Posterior vena cava (tissue), 2 donors: ENCODE results near the gene PHACTR1. TPM values are rescaled to one million over a fixed set of nuclear protein-coding genes. Genes with fewer than 3 reads are reported as not detected.

Experiments used
- DNase-seq: peaks from one replicate; pipeline ENCODE4 v3.0.0-alpha.2; 2020; ENCODE audit warnings: low spot score
- intact Hi-C, 2 donors: fragments of 100-400 bp; cut with DNase I; formaldehyde crosslinking; loops; one replicate each; pipeline versions ENCODE4 v1.14.1 to v1.14.2; 2022 to 2023
- total RNA-seq, 2 donors: library from RNA; stranded (reverse); fragmentation: NEBNext Ultra II Directional; extraction: Animal tissue kit (Norgen Biotek cat#: 25700); gene quantifications; one replicate each; pipeline ENCODE4 v1.2.1, GENCODE V29; 2021
- donor health status: DM: yes; HTN: yes; CAD: no.
- donor health status: DM: yes; HTN: yes; CAD: no.

The PHACTR1 gene
- total RNA-seq, 2 donors from 2014 or later = 6.6 to 9.0 TPM

GRCh38 chr6:13250703-13251102 is 534.1 kb downstream of the PHACTR1 start:
- DNase-seq = no peak
- intact Hi-C loops = no loop called here

GRCh38 chr6:13251242-13251641 is 534.7 kb downstream of the PHACTR1 start:
- intact Hi-C loops = no loop called here
- DNase-seq = no peak

- DNase-seq = no peak
- intact Hi-C loops = no loop called here
Measured at GRCh38 chr6:13252790-13253189, 536.2 kb downstream of the PHACTR1 start.

- intact Hi-C loops = no loop called here
- DNase-seq = no peak
Measured at GRCh38 chr6:13253272-13253671, 536.7 kb downstream of the PHACTR1 start.

- intact Hi-C loops = no loop called here
- no peak for DNase-seq
Measured at GRCh38 chr6:13256266-13257001, 539.9 kb downstream of the PHACTR1 start.

GRCh38 chr6:13259393-13259792 is 542.8 kb downstream of the PHACTR1 start:
- intact Hi-C loops = no loop called here
- DNase-seq = no peak

- intact Hi-C loops = no loop called here
- no peak for DNase-seq
Measured at GRCh38 chr6:13260101-13260598, 543.6 kb downstream of the PHACTR1 start.

- DNase-seq = no peak
- intact Hi-C loops = no loop called here
Measured at GRCh38 chr6:13260831-13261230, 544.3 kb downstream of the PHACTR1 start.

GRCh38 chr6:13261464-13261994 is 545.0 kb downstream of the PHACTR1 start:
- intact Hi-C loops = no loop called here
- no peak for DNase-seq

GRCh38 chr6:13262302-13263230 is 546.0 kb downstream of the PHACTR1 start:
- intact Hi-C loops = no loop called here
- no peak for DNase-seq

GRCh38 chr6:13263669-13264068 is 547.1 kb downstream of the PHACTR1 start:
- intact Hi-C loops = no loop called here
- DNase-seq = no peak

GRCh38 chr6:13267142-13267651 is 550.6 kb downstream of the PHACTR1 start:
- intact Hi-C loops = no loop called here

GRCh38 chr6:13268913-13269518 is 552.4 kb downstream of the PHACTR1 start:
- DNase-seq = no peak
- intact Hi-C loops = no loop called here

More at GRCh38 chr6:13267142-13267651, 550.6 kb downstream of the PHACTR1 start:
- DNase-seq = no peak

GRCh38 chr6:13272131-13273046 is 555.8 kb downstream of the PHACTR1 start:
- DNase-seq = peak; percentile 91

GRCh38 chr6:13273202-13273930 is 556.8 kb downstream of the PHACTR1 start:
- no peak for DNase-seq
- intact Hi-C loops = no loop called here

More at GRCh38 chr6:13272131-13273046, 555.8 kb downstream of the PHACTR1 start:
- intact Hi-C loops = no loop called here

- DNase-seq = no peak
- intact Hi-C loops = no loop called here
Measured at GRCh38 chr6:13273931-13274706, 557.6 kb downstream of the PHACTR1 start.
